WI38 (cell line): ENCODE results near the gene AGBL4.
"Not testable (repeated sequence)": the region's sequence is repeated elsewhere in the genome, so short reads cannot be mapped to it uniquely, and the experiment has no call there.

ENCODE experiments used
- H3K4me3 ChIP-seq: 2 replicates; pipeline ENCODE4 v1.5.1; 2011; ENCODE audit warnings: low read depth, mild to moderate bottlenecking, control low read depth, low read length
- CTCF ChIP-seq: IDR thresholded peaks from 2 replicates; pipeline ENCODE4 v1.5.1; 2012; ENCODE audit warnings: low read depth, mild to moderate bottlenecking, control low read depth, low read length

Gene AGBL4

GRCh38 chr1:49319426-49319963 lies 704.3 kb downstream of the AGBL4 start:
- no peak overlapping the region for H3K4me3 ChIP-seq
- TF ChIP-seq CTCF, result no peak

GRCh38 chr1:49318218-49318617 lies 705.5 kb downstream of the AGBL4 start:
- no peak overlapping the region for H3K4me3 ChIP-seq
- no peak for TF ChIP-seq CTCF

DNA sequence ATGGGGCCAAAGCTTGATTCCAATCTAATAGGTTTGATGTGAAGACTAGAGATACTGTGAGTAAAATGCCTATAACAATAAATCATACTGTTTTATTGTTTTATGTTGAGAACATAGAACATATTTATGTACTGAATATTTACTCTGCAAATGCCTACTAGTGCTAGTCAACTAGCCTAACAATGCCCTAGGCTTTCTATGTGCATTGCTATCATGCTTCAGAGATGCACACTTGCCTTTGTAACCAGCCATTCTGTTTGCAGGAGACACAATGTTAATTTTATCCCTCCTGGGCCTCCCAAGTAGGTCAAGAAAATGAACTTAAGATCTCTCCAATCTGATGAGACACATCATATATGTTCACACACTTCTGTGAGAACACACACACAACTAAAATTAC lies 716.3 kb downstream of the AGBL4 start:
- TF ChIP-seq CTCF, result no peak
- no peak overlapping the region for H3K4me3 ChIP-seq

- no peak for TF ChIP-seq CTCF
- H3K4me3 ChIP-seq, result no peak overlapping the region
These were observed 717.2 kb downstream of the AGBL4 start for GRCh38 chr1:49306507-49307070.

DNA sequence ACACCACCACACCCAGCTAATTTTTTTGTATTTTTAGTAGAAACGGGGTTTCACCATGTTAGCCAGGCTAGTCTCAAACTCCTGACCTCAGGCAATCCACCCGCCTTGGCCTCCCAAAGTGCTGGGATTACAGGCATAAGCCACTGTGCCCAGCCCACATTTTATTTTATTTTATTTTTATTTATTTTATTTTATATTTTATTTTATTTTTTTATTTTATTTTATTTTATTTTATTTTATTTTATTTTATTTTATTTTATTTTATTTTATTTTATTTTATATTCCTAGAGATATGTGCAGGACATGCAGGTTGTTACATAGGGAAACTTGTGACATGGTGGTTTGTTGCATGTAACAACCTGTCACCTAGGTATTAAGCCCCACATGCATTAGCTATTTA lies 721.4 kb downstream of the AGBL4 start:
- H3K4me3 ChIP-seq, result not testable (repeated sequence)

DNA sequence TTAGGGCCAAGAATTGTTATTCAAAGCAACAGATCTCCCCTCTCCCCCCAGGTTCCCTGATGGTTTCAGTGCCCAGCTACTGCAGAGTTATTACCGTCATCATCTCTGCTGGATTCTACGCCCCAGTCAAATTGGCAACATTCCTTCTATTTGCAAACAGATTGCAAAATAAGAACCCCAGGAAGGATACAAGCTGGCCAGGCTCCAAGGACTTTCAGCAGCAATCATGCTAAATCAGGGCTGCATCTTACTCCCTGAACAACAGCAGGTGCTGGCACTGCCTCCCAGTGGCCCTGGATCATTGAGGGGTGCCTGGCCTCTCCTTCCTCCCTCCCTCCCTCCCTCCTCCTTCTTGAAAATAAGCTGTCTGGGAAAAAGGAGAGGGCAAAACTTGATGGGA lies 725.5 kb downstream of the AGBL4 start:
- no peak overlapping the region for H3K4me3 ChIP-seq
- no peak for TF ChIP-seq CTCF

GRCh38 chr1:49297783-49298182 lies 726.0 kb downstream of the AGBL4 start:
- no peak for TF ChIP-seq CTCF
- H3K4me3 ChIP-seq, result no peak overlapping the region

GRCh38 chr1:49294539-49294938 lies 729.2 kb downstream of the AGBL4 start:
- no peak overlapping the region for H3K4me3 ChIP-seq
- TF ChIP-seq CTCF, result no peak
